ENCODE results near the gene ZNF618. TPM values are rescaled to one million over a fixed set of nuclear protein-coding genes. Genes with fewer than 3 reads are reported as not detected.

Gene ZNF618
- total RNA-seq, 2 donors from 2014 or later = 11.9 to 17.1 TPM

GRCh38 chr9:114006155-114006550, 130.0 kb downstream of the ZNF618 start:
- no peak overlapping the region for H3K27ac ChIP-seq
- DNase-seq = peak in 3 of 4 donors; percentile 7 to 43 (median 9)
- intact Hi-C loops (cut with DNase I) = no loop called here
- ATAC-seq = no peak
- no peaks in the 10 kb centered on the region for H3K4me1 ChIP-seq
- H3K9me3 ChIP-seq = no peaks in the 10 kb centered on the region
- 60 to 66% methylated on average over 4 of the region's 4 CpGs for WGBS, 2 donors
- no peak for TF ChIP-seq CTCF (IDR thresholded peaks at IDR 0.05)
- H3K4me3 ChIP-seq = no peak overlapping the region
- H3K36me3 ChIP-seq (replicated peaks in 1 of 2; ENCODE audit: insufficient read depth in 1 of 2, low read depth in 2 of 2) = no peaks in the 10 kb centered on the region
- H3K27me3 ChIP-seq = no peaks in the 10 kb centered on the region

- no peak for TF ChIP-seq CTCF (IDR thresholded peaks at IDR 0.05)
- no peak for TF ChIP-seq POLR2A (IDR thresholded peaks at IDR 0.05)
- ATAC-seq (no peak), DNase-seq (peak in 3 of 4 donors; percentile 21 to 57 (median 26))
- no peaks in the 10 kb centered on the region for H3K9me3 ChIP-seq
- 65 to 80% methylated on average over 8 to 10 of the region's 10 CpGs for WGBS, 2 donors
- no peaks in the 10 kb centered on the region for H3K4me1 ChIP-seq
- H3K4me3 ChIP-seq = no peak overlapping the region
- intact Hi-C loops (cut with DNase I) = no loop called here
- H3K27ac ChIP-seq = no peak overlapping the region
- H3K36me3 ChIP-seq (replicated peaks in 1 of 2; ENCODE audit: insufficient read depth in 1 of 2, low read depth in 2 of 2) = peaks cover 0 to 2% of the 10 kb centered on the region in 2 donors
- no peaks in the 10 kb centered on the region for H3K27me3 ChIP-seq
Measured at GRCh38 chr9:114006931-114007691, 131.0 kb downstream of the ZNF618 start.

GRCh38 chr9:114007991-114008666, 132.0 kb downstream of the ZNF618 start:
- H3K9me3 ChIP-seq = no peaks in the 10 kb centered on the region
- WGBS, 2 donors = 95% methylated on average over 5 to 18 of the region's 18 CpGs
- H3K27ac ChIP-seq = no peak overlapping the region
- ATAC-seq (no peak), DNase-seq (peak; percentile 1 to 11 (median 6))
- intact Hi-C loops (cut with DNase I) = no loop called here
- no peak for TF ChIP-seq POLR2A (IDR thresholded peaks at IDR 0.05)
- TF ChIP-seq CTCF (IDR thresholded peaks at IDR 0.05) = no peak
- peaks cover 0 to 2% of the 10 kb centered on the region in 2 donors for H3K36me3 ChIP-seq (replicated peaks in 1 of 2; ENCODE audit: insufficient read depth in 1 of 2, low read depth in 2 of 2)
- no peaks in the 10 kb centered on the region for H3K27me3 ChIP-seq
- no peaks in the 10 kb centered on the region for H3K4me1 ChIP-seq
- no peak overlapping the region for H3K4me3 ChIP-seq

GRCh38 chr9:114008667-114009410, 132.7 kb downstream of the ZNF618 start:
- Histone ChIP-seq H3K4me3 (no peak overlapping the region), H3K36me3 (replicated peaks in 1 of 2; ENCODE audit: insufficient read depth in 1 of 2, low read depth in 2 of 2) (peaks cover 0 to 2% of the 10 kb centered on the region in 2 donors), H3K4me1 (no peaks in the 10 kb centered on the region), H3K27me3 (no peaks in the 10 kb centered on the region), H3K27ac (no peak overlapping the region), H3K9me3 (no peaks in the 10 kb centered on the region)
- TF ChIP-seq POLR2A (IDR thresholded peaks at IDR 0.05) (no peak), CTCF (IDR thresholded peaks at IDR 0.05) (no peak)
- intact Hi-C loops (cut with DNase I) = no loop called here
- peak; percentile 1 to 9 (median 4) for DNase-seq
- no peak for ATAC-seq
- WGBS, 2 donors = 87 to 91% methylated on average over 7 to 9 of the region's 9 CpGs
